ENCODE measurements around the gene GYPA.
"Not testable (repeated sequence)": the region's sequence is repeated elsewhere in the genome, so short reads cannot be mapped to it uniquely, and the experiment has no call there.

GYPA gene

GRCh38 chr4:144140594-144141295 lies at the start of gene GYPA:
Gene GYPA (minus strand): TSS chr4:144140718. CDS start chr4:144140635, 83 bp downstream.
- FAIRE-seq, result not testable (repeated sequence)

GRCh38 chr4:144190009-144190408 lies 49.5 kb upstream of the GYPA start:
- FAIRE-seq, result no peak

- no peak for FAIRE-seq
Measured at GRCh38 chr4:144189121-144189520, 48.6 kb upstream of the GYPA start.

DNA sequence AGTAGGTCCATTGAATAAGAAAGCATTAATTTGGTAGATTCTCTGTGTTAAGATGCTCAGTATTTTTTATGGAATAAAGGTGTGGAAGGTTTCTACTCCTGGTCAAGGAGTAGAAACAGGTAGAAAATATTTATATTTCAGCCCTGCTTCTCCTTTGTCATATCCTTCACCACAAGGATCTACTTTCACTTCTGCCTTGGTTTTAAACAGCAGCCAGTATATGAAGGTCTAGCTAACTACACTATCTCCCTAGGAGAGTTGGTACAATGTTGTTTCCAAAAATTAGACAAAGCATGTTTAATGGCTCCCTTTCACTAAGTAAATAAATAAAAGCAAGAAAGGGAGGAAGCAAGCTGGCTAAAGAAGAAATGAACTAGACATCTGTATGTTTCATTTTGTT lies 44.6 kb upstream of the GYPA start:
- FAIRE-seq, result no peak

GRCh38 chr4:144183165-144183564 lies 42.6 kb upstream of the GYPA start:
- no peak for FAIRE-seq

DNA sequence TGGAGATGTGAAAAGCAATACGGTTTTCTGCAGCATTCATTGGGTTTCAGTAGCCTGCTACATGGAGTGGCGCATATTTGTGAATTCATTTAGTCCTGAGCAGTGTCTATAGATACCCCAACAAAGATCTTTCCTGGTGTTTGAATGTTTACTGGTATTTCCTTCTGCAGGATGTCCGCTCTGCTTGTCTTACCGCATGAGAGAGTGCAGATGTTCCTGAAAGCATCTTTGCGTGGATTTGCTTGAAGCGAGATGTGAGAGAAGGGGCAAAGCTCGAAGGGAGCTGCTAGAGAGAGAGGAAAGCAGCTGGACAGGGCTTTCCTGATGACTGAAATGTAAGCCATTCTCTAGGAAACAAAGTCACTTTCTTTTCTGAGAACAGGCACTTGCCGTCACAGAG lies 40.9 kb upstream of the GYPA start:
- FAIRE-seq, result no peak

- no peak for FAIRE-seq
Measured at GRCh38 chr4:144179152-144179739, 38.7 kb upstream of the GYPA start.

DNA sequence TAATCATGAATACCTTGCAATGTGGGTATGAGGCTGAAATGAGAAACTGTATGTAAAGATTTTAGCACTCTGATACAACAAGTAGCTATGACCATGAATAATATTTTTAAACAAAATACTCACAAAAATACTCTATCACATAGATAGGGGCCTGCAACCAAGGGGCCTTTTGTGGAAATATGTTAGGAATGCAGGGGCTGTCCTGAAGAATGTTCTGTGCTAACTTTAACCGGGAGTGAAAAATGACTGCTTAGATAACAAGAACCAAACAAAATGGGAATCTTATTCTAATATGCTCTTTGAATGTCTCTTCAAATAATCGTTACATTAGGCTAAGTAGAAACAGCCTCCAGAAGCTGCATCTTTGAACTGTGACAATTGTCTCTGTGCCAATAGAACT lies 37.9 kb upstream of the GYPA start:
- no peak for FAIRE-seq

DNA sequence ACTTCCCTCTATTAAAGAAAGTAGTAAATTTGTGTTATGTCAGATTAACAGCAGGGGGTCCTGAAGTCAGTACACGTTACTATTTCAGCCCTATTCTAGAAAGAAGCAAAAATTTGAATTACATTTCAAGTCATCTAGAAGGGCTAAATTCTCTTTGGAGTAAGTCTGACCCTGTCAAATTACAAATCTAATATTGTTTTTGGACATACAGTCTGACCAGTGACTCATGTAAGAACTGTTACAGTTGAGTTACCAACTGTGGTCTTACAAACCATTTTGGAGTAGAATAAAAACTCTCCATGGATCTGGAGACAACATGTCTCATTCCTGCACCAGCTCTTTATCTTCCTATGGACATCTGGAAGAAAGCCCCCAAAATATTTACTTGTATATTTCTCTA lies 36.0 kb upstream of the GYPA start:
- no peak for FAIRE-seq

DNA sequence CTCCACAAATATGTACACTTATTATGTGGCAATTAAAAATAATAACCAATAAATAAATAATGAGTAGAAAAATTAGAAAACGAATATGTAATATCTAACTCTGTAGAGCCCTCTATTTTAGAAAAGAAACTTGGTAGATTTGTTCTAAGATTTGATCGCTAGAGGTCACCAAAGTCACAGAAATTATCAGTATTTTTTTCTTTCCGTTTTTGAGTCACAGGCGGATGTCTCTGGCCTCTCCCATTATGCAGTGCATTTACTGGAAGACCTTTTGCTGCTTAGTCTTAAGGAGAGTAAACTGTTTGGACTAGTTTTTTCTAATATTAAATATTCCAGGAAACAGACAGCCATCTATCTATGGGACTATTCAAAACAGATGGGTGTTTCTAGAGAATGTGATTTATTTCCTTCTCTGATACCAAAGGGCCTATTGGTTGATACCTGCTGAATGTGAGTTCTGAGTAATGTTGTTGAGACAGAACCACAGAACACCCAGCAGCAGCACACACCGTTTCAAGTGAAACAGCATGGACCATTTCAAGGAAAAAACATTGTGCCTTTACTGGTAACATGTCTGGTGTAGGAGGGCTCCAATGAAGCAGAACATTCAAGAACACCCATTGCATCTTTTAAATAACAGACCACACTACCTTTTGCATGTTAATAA lies 34.0 kb upstream of the GYPA start:
- FAIRE-seq, result peak; percentile 99

GRCh38 chr4:144171697-144172096 lies 31.2 kb upstream of the GYPA start:
- no peak for FAIRE-seq

GRCh38 chr4:144169211-144169610 lies 28.7 kb upstream of the GYPA start:
- no peak for FAIRE-seq

DNA sequence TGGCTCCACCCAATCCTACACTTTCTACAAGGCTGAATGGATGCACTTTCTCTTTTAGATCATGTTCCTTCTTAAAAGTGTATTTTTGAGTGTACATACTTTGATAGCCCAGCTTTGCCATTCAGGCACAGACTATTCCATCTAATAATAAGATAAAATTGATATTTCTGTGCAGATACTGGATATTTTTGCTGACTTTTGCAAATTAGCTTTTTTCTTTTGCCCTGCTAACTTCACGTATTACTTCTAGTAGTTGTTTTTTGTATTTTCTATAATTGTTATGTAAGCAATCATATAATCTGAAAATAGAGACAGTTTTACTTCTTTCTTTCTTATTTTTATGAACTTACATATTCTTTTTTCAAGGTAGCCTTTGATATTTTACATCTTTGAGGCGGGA lies 13.5 kb upstream of the GYPA start:
- FAIRE-seq, result no peak

DNA sequence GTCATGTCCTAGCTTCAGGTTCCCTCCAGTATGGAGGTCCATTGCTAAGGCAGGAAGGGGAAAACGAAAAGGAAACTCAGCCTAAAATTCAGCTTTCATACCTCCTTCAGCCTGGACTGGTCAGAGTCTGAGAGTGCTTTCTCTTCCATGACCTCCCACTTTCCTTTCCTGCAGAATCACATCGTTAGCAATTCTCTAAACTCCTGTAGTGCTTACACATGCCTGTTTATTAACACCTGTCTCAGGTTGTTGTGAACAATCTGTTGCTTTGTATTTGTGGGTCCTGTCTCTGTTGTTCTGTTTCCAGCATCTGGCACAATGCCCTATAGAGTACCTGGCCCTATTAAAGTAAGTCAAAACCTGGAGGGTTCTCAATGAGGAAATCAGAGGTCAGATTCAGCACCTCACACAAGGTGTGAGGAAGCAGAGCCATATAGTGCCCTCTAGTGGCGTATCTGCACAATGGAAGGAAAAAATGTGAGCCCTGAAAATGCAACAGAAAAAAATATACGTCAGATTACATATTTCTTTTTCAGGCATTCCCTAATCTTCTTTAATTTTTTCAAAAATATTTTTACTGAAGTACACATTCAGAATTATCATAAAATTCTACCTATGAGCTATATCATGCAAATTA lies 2.3 kb upstream of the GYPA start:
- not testable (repeated sequence) for FAIRE-seq

DNA sequence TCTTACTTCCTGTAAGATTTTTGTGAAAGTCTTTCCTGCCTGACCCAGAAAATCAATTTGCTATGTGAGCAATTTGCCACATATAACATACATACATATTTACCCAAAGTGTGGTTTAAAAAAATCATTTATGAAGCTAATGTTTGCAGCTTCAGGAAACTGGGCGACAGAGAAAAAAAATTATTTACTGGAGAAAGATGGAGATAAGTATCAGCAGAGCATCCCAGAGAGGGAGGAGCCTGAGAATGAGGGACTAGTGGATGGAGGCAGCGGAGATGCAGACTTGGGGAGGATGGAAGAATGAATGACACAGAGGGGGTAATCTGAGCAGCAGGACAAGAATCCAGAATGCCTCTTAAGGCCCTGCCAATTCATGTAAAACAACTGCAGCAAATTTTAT lies 975 bp upstream of the GYPA start:
- no peak for FAIRE-seq

GRCh38 chr4:144139991-144140390 lies 527 bp downstream of the GYPA start:
- FAIRE-seq, result not testable (repeated sequence)

DNA sequence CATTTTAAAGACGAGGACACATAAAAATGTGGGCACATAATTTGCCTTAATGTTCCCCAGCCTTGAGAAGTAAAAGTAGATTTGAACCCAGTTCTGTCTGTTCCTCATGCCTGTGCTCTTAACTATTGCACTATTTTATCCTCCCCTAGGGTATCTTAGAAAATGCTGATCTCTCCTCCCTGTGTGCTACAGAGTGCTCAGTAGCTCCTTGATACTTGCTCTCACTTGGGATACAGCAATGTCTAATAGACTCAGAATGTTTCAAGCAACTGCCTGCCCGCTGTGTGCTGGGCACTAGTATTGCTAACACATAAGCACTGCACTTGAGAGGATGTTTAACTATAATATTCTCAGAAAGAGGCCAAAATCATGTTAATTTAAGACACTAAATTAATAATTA lies 971 bp downstream of the GYPA start:
- not testable (repeated sequence) for FAIRE-seq

GRCh38 chr4:144138239-144138638 lies 2.3 kb downstream of the GYPA start:
- not testable (repeated sequence) for FAIRE-seq

- FAIRE-seq, result not testable (repeated sequence)
Measured at GRCh38 chr4:144137137-144137931, 3.2 kb downstream of the GYPA start.

DNA sequence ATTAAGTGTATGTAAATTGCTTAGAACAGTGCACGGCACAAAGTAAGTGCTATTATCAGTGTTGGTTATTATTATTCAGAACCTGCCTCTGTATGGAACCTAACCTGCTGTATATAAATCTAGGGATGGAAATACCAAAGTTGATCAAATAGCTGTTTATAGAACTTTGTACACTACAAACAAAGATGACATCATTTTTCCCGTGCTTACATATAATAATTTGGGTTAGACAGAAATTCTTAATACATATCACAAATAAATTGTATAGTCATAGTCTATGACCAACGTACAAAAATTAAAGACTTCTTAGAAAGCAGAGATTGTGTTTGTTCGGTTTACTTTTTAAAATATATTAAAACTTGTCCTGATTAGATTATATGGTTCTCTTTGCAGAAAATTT lies 4.3 kb downstream of the GYPA start:
- peak; percentile 19 for FAIRE-seq

- not testable (repeated sequence) for FAIRE-seq
Measured at GRCh38 chr4:144130167-144130566, 10.4 kb downstream of the GYPA start.

DNA sequence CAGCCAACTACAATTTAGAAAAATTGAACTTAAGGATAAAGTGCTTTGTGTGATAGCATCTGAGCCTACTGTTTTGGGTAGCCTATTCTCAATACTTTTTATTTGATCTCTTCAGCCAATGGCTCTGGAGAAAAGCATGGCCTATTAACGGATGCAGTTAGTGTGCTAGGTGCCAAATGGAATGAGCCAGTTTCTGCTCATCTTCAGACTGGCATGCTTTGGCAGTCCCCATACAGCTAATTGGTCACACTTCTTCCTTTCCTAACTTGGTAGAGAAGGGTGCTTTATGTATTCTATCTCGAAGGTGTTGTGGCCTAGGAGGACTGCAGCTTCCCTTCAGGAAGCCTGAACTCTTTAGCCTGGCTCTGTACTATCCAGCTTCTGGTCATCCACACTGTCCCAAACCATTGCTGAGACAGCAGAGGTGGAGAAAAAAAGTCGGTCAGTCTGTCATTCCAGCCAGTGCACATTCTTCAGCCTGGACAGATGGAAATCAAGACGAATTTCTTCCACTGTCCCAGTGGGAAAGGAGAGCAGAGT lies 11.1 kb downstream of the GYPA start:
- FAIRE-seq, result not testable (repeated sequence)
